Activated CD4-positive, alpha-beta T cell treated with anti-CD3 and anti-CD28 coated beads, Interleukin-2, amount 50 U/mL, for 1 hour (primary cell): ENCODE measurements around the gene AEBP1.

Experiments
- DNase-seq: peaks from one replicate; pipeline ENCODE4 v3.0.0-alpha.2; 2020

Gene AEBP1

GRCh38 chr7:44087911-44088838 lies 16.0 kb upstream of the AEBP1 start:
- DNase-seq: no peak

GRCh38 chr7:44093102-44093641 lies 11.0 kb upstream of the AEBP1 start:
- DNase-seq: no peak

DNA sequence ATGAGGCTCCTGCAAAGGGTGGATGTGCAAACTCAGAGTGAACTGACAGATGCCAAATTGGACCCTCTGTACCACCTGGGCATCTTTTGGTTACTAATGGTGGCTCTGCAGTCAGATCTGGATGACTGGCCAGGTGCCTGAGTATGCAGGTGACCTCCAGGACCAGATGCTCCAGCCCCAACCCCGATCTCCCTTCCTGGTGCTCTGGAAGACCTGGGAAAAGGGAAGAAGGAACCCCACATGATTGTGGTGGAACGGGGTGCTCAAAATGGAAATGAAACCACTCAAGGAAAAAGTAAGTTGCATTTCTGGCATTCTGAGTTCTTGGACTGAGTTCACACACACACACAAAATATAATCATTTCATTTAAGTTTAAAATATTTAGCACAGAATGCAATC lies 9.8 kb upstream of the AEBP1 start:
- DNase-seq: no peak

DNA sequence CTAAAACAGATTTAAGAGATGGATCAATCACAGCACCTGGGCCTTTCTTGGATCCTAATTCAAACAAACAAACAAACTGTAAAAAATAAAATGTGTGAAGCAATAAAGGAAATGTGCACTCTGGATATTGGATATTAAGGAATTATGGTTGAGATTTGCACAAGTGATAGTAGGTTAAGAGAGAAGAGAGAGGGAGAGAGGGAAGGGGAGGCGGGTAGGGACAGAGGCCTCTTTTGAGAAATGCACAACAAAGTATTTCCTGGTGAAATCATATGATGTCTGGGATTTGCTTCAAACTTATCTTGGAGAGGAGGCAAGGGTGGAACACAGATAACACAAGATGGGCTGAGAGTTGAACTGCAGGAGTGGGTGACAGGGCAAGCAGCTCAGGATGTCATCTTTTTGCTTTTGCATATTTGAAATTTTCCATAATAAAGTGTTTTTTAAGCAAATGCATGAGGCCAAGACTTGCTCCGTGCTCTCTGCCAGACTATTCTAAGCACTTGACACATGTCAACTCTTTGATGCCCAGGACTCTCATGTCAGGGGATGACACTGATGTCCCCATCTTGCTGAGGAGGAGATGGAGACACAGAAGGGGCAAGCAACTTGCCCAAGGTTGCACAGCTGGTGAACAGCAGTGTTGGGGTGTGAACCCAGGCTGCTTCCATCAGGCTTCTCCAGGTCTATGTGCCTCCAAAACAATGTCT lies 9.1 kb upstream of the AEBP1 start:
- no peak for DNase-seq

GRCh38 chr7:44095781-44096180 lies 8.4 kb upstream of the AEBP1 start:
- DNase-seq: no peak

DNA sequence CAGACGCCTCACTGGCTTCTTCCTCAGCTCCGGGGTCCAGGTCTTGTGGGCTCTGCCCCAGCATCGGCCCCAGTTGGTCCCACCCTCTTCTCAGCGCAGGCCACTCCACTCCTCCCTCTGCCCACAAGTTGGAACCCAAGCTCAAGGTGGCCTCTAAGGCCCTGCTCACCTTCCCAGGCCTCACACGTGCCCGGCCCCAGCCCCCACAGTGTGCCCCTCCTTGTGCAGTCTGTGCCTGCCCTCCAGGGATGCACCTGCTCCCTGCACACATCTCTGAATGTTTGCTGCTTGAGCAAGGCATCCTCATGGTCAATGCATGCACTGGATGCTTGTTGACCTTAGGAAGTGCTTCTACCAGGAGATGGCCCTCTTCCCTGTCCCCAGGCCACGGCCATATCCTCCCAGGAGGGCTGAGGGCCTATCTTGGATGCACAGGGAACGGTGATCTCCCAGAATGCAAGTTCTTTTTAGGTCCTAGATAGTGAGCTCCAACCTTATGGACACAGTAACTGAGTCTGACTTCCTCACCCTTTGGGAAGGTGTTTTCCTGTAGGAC lies 7.7 kb upstream of the AEBP1 start:
- no peak for DNase-seq

- no peak for DNase-seq
Observed at GRCh38 chr7:44097064-44097932, 6.8 kb upstream of the AEBP1 start.

- DNase-seq: no peak
Observed at GRCh38 chr7:44098092-44099068, 5.8 kb upstream of the AEBP1 start.

GRCh38 chr7:44099669-44100068 lies 4.5 kb upstream of the AEBP1 start:
- DNase-seq: no peak

GRCh38 chr7:44100458-44101302 lies 3.5 kb upstream of the AEBP1 start:
- no peak for DNase-seq

GRCh38 chr7:44101303-44101965 lies 2.7 kb upstream of the AEBP1 start:
- DNase-seq: no peak

DNA sequence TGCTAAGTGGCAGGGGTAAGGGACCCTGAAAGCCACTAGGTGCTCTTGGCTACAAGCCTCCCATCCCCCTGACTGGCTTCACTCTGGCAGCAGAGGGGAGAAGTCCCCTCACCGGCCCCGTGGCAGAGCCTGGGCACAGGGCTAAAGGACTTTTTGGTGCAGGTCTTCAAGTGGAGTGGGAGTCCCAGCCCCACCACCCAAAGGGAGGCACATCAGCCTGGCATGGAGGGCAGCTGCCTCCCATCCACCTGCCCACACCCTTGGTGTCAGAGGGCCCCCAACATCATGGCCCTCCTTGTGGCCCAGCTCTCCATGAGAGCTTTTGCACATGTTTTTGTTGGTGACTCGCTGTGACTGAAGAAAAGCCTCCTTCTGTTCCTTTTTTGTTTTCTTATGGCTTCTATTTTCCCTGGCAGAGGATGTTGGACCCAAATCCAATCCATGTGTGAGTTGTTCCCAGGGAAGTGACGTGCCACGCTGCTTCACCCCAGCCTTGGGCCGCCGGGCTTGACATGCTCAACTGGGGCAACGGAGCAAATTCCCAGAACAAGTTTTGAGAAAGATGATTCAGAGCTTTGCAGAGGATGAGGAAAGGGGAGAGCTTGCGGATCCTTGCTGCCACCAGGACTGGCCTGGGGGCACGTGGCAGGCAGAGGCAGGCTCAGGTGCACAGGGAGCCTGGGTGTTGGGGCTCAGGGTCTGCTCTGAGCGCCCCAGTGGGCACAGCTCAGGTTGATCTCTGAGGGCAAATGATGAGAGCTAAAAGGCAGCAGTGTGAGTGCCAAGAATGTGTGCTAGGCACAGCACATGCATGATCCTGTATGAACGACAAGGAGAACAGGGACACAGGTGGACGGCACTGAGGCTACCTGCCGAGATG lies 1.9 kb upstream of the AEBP1 start:
- DNase-seq: no peak

DNA sequence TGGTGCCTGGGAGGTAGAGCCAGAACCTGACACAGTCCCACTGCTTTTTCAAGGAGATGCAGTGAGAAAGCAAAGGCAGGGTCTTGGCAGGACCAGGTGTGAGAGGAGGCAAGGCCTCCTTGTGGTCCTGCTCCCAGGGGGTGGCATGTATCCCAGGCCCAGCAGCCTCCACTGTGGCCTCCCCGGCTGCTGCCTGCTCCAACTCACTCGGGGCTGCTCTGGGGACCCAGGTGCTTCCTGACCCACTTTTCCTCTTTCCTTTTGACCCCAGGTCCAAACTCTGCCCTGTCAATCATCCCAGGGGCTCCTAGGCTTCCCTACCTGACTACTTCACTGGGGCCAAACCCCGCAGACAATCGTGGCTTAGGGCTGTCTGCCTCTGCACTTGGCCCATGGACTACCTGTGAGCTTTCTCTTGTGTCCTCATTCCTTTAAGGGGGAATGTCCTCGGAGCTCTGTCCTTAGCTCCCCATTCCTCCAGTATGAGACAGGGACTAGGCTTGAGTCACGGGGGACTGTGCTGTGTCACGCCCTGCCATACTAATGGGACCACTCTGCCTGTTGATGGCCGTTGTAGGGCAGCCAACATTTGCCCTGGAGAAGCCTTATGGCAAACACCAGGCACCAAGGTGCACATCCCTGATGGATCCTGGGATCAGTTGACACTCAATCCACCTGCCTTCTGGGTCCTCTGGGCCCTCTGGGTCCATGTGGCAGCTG lies 1.1 kb upstream of the AEBP1 start:
- no peak for DNase-seq

DNA sequence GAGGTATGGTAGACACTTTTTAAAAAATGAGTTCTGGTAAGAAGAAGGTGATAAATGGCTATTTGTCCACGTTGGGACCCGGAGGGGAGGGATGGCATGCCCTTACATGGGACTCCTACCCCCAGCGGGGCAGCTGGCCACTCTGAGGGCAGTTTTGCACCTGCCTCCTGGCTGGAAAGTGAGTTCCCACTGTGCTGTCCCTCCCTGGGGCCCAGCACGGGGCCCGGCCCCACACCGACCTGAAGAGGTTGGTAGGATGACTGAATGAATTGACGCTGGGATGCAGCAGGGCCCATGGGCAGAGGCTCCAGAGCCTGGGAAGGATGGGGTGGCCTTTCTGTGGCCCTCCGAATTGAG lies 601 bp upstream of the AEBP1 start:
- no peak for DNase-seq

DNA sequence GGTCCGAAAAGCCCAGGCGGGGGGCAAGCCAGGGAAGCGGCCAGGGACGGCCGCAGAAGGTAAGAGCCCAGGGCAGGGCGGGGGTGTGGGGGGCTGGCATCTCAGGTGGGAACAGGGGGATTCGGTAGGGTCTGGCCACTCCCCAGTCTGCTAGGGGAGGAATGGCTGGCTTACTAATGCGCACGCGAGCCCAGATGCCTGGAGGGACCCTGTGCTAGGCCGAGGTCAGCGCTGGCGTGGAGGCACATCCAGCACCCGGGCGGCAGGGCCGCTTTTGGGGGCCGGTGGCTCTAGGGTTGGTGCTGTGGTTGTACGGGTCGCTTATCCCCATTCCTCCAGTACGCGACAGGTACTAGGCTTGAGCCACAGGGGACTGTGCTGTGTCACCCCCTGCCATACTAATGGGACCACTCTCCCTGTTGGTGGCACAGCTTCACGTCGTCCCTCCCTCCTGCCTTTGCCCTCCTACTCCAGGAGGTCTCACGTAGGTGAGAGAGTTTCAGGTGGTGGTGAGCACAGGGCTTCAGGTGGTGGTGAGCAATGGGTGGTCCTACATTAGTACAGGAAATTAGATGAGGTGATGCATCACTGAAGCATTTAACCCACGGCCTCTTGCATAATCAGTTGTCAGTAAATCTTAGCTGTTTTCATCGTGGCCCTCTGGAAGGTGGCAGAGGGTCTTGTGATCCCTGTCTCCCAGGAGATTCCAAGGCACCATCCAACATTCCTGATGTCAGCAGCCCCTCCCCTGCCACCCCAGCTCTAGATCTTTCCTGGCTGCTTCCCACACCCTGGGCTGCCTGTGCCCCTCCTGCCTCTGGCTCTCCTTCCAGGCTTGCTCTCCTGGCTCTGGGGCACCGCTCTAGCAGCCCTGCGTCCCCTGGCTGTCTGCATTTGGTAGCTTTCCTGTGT lies 971 bp downstream of the AEBP1 start:
- no peak for DNase-seq

DNA sequence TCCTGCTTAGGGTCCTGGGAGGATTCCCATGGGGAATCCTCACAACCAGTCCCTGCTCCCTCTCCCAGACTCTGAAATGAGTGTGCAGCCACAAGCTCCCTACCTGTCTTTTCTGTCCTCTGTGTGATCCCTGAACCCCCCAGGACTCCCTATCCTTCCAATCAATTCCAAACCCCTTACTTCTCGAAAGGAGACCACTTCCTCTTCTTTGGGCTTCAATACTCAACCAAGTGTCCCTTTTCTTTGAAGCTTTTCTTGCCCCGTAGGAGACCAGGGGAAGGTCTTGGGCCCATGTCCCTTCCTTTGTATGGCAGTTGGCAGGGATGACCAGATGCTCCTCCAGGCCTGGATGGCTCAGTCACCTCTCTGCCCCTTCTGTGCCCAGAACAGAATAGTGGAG lies 1.7 kb downstream of the AEBP1 start:
- no peak for DNase-seq
